SK-N-SH treated with all-trans-retinoic acid at 6 μM for 48 hours (cell line): ENCODE data around the gene ELMO1.

ENCODE experiments used
- ATAC-seq: fragments of 200-7000 bp; cut with Tn5 transposase; 3 replicates; pipeline ENCODE4 v1.9.1; 2020; ENCODE audit warnings: mild to moderate bottlenecking, moderate library complexity
- ARNTL ChIP-seq: fragments of 450-650 bp; formaldehyde crosslinking; IDR thresholded peaks from 2 replicates; pipeline ENCODE4 v1.5.0; 2020; ENCODE audit warnings: low read depth, mild to moderate bottlenecking, moderate library complexity, borderline replicate concordance
- BACH2 ChIP-seq: fragments of 250-450 bp; sonication (Bioruptor Pico); IDR thresholded peaks from 2 replicates; pipeline ENCODE4 v1.9.0; 2021; ENCODE audit warnings: mild to moderate bottlenecking, borderline replicate concordance
- CREB5 ChIP-seq: fragments of 250-450 bp; sonication (Bioruptor Pico); IDR thresholded peaks from 2 replicates; pipeline ENCODE4 v1.5.1; 2020; ENCODE audit warnings: low read depth, mild to moderate bottlenecking, moderate library complexity
- CSDC2 ChIP-seq: fragments of 250-450 bp; sonication (Bioruptor Pico); IDR thresholded peaks from 2 replicates; pipeline ENCODE4 v1.5.0; 2020; ENCODE audit warnings: mild to moderate bottlenecking, moderate library complexity
- ESRRG ChIP-seq: fragments of 250-450 bp; sonication (Bioruptor Pico); IDR thresholded peaks from 2 replicates; pipeline ENCODE4 v1.6.1; 2021; ENCODE audit warnings: mild to moderate bottlenecking
- GLIS3 ChIP-seq: fragments of 250-450 bp; sonication (Bioruptor Pico); IDR thresholded peaks from 2 replicates; pipeline ENCODE4 v1.5.0; 2020; ENCODE audit warnings: mild to moderate bottlenecking, moderate library complexity
- ISL1 ChIP-seq: fragments of 250-450 bp; sonication (Bioruptor Pico); IDR thresholded peaks from 2 replicates; pipeline ENCODE4 v2.1.2; 2022; ENCODE audit warnings: mild to moderate bottlenecking, moderate library complexity
- OSR1 ChIP-seq: fragments of 250-450 bp; sonication (Bioruptor Pico); IDR thresholded peaks from 2 replicates; pipeline ENCODE4 v1.8.0; 2022; ENCODE audit warnings: moderate library complexity, mild to moderate bottlenecking, inconsistent platforms
- PATZ1 ChIP-seq: fragments of 250-450 bp; sonication (Bioruptor Pico); IDR thresholded peaks from 2 replicates; pipeline ENCODE4 v1.8.0; 2020; ENCODE audit warnings: mild to moderate bottlenecking, moderate library complexity, borderline replicate concordance
- POU6F1 ChIP-seq: fragments of 250-450 bp; sonication (Bioruptor Pico); IDR thresholded peaks from 2 replicates; pipeline ENCODE4 v1.8.0; 2021; ENCODE audit warnings: low read depth, mild to moderate bottlenecking, moderate library complexity, borderline replicate concordance
- PPARA ChIP-seq: fragments of 250-450 bp; sonication (Bioruptor Pico); IDR thresholded peaks from 2 replicates; pipeline ENCODE4 v1.5.0; 2020; ENCODE audit warnings: mild to moderate bottlenecking, borderline replicate concordance
- RARB ChIP-seq: fragments of 250-450 bp; sonication (Bioruptor Pico); IDR thresholded peaks from 2 replicates; pipeline ENCODE4 v1.8.0; 2021; ENCODE audit warnings: mild to moderate bottlenecking, moderate library complexity
- SNAI2 ChIP-seq: fragments of 250-450 bp; sonication (Bioruptor Pico); IDR thresholded peaks from 2 replicates; pipeline ENCODE4 v1.5.0; 2020; ENCODE audit warnings: mild to moderate bottlenecking, moderate library complexity
- TCF4 ChIP-seq: fragments of 250-450 bp; sonication (Bioruptor Pico); IDR thresholded peaks from 2 replicates; pipeline ENCODE4 v1.8.0; 2021; ENCODE audit warnings: mild to moderate bottlenecking, moderate library complexity, borderline replicate concordance
- TOX ChIP-seq: fragments of 250-450 bp; sonication (Bioruptor Pico); IDR thresholded peaks from 2 replicates; pipeline ENCODE4 v1.8.0; 2021; ENCODE audit warnings: mild to moderate bottlenecking, moderate library complexity, borderline replicate concordance
- ZC3H10 ChIP-seq: fragments of 250-450 bp; sonication (Bioruptor Pico); IDR thresholded peaks from 2 replicates; pipeline ENCODE4 v1.5.1; 2021; ENCODE audit warnings: mild to moderate bottlenecking, moderate library complexity
- ZFP3 ChIP-seq: fragments of 250-450 bp; sonication (Bioruptor Pico); IDR thresholded peaks from 2 replicates; pipeline ENCODE4 v1.5.0; 2020; ENCODE audit warnings: mild to moderate bottlenecking, moderate library complexity
- ZFP30 ChIP-seq: fragments of 450-650 bp; formaldehyde crosslinking; IDR thresholded peaks from 2 replicates; pipeline ENCODE4 v1.5.0; 2022; ENCODE audit warnings: mild to moderate bottlenecking, moderate library complexity
- ZNF70 ChIP-seq: fragments of 450-650 bp; formaldehyde crosslinking; IDR thresholded peaks from 2 replicates; pipeline ENCODE4 v1.5.0; 2020; ENCODE audit warnings: mild to moderate bottlenecking, moderate library complexity
- TF ChIP-seq, protein P1 (sequence below): fragments of 250-450 bp; sonication (Bioruptor Pico); IDR thresholded peaks from 2 replicates; pipeline ENCODE4 v1.5.1; 2021; ENCODE audit warnings: mild to moderate bottlenecking, moderate library complexity
- TF ChIP-seq, protein P2 (sequence below): fragments of 250-450 bp; sonication (Bioruptor Pico); IDR thresholded peaks from 2 replicates; pipeline ENCODE4 v1.5.0; 2020; ENCODE audit warnings: mild to moderate bottlenecking, moderate library complexity

ELMO1 gene

DNA sequence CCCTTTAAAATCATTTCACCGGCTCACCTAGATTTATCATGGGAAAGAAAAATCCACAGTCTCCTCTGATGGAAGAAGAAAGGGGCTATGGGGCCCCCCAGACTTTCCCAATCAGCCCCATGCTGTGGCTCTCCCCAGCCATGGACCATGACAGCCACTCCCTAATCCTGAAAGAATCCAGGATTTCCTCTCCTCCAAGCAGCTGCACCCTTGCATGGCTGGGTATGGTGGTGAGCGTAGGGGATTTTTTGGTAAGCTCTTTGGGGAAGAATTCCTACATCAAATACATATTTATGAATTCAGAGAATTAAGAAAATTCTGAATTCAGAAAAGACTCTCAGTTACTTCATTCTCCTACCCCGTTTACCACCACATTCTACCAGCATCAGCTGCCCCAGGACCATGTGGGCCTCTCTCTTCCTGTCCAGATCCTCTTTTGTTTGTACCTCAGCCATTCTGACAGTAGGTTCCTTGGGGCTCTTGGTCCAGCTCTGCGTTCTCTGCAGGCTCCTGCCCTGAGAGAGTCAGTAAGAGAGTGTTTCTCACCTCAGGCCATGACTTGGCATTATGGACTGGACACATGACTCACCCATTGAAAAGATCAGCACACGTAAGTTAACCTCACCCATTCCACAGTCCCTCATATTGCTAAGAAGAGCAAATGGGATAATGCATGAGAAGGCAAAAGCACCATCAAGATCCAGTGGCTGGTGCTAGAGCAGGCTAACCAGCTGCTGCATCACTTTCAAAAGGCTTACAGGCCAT is 337.8 kb downstream of the ELMO1 start:
- ATAC-seq, result no peak
- TF ChIP-seq TOX (CRISPR knock-in tag) (no peak), ESRRG (no peak), BACH2 (CRISPR knock-in tag) (no peak), TCF4 (CRISPR knock-in tag) (no peak), CSDC2 (CRISPR knock-in tag) (no peak), SNAI2 (CRISPR knock-in tag) (no peak), ISL1 (no peak), CREB5 (CRISPR knock-in tag) (no peak), GLIS3 (CRISPR knock-in tag) (no peak), ZFP30 (CRISPR knock-in tag) (no peak), ZFP3 (CRISPR knock-in tag) (no peak), PPARA (CRISPR knock-in tag) (no peak), RARB (CRISPR knock-in tag) (no peak)
- TF ChIP-seq, protein P1, sequence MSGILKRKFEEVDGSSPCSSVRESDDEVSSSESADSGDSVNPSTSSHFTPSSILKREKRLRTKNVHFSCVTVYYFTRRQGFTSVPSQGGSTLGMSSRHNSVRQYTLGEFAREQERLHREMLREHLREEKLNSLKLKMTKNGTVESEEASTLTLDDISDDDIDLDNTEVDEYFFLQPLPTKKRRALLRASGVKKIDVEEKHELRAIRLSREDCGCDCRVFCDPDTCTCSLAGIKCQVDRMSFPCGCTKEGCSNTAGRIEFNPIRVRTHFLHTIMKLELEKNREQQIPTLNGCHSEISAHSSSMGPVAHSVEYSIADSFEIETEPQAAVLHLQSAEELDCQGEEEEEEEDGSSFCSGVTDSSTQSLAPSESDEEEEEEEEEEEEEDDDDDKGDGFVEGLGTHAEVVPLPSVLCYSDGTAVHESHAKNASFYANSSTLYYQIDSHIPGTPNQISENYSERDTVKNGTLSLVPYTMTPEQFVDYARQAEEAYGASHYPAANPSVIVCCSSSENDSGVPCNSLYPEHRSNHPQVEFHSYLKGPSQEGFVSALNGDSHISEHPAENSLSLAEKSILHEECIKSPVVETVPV (CRISPR knock-in tag), result no peak

DNA sequence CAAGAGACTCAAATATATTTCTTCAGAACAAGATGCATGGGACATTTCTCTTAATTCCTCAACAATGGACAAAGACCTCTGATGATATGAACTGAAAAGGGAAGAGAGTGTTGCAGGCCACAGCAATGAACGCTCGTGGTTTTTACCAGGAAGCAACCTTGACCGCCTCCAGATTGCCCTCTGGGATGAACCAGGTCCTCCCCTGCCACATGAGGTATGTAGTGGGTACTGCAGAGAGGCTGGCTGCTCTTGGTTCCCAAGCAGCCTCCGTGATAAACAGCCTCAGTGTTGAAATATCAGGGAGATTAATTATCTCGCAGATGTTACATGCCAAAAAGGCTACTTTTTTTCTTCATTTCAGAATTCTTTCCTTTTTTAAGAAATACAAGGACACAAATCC is 338.8 kb downstream of the ELMO1 start:
- no peak for ATAC-seq
- no peak for TF ChIP-seq TCF4 (CRISPR knock-in tag)
- TF ChIP-seq RARB (CRISPR knock-in tag), result no peak
- no peak for TF ChIP-seq ZC3H10 (CRISPR knock-in tag)
- TF ChIP-seq, protein P1 (CRISPR knock-in tag), result no peak
- no peak for TF ChIP-seq ZFP3 (CRISPR knock-in tag)
- no peak for TF ChIP-seq BACH2 (CRISPR knock-in tag)
- no peak for TF ChIP-seq CSDC2 (CRISPR knock-in tag)
- TF ChIP-seq ZFP30 (CRISPR knock-in tag), result no peak
- no peak for TF ChIP-seq GLIS3 (CRISPR knock-in tag)
- TF ChIP-seq OSR1 (CRISPR knock-in tag), result no peak
- no peak for TF ChIP-seq TOX (CRISPR knock-in tag)
- TF ChIP-seq POU6F1 (CRISPR knock-in tag), result no peak

DNA sequence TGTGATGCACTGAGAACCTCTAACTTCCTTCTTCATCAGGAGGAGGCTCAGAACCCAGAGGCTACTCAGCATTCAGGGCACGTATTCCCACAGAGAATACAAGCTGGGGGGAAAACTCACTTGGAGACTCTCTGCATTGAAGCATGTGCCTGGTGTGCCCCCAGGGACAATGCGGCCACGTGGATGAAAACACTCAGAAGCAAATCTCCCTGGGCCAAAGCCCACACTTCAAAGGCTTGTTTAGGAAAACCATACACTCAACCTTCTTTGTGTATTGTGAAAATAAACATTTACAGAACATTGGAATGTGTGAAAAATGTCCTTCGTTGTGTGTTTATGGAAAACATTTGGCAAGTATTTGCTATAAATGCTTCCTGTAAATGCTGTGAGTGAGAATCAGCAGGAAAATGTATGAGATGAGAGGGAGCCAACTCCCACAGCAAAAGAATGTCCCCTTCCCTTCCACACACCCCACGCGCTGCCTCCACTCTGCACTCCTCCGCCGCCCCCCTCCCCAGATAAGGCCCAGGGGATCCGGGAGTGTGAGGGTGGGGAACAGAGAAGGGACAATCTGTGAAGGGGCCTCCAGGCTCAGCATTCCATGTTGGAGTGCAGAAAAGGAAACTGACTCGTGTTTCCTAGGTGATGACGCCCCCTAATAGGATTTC is 339.5 kb downstream of the ELMO1 start:
- TF ChIP-seq, protein P1 (CRISPR knock-in tag), result no peak
- TF ChIP-seq PPARA (CRISPR knock-in tag) (no peak), RARB (CRISPR knock-in tag) (no peak), ZNF70 (CRISPR knock-in tag) (no peak), GLIS3 (CRISPR knock-in tag) (no peak), ARNTL (no peak), ZC3H10 (CRISPR knock-in tag) (no peak), BACH2 (CRISPR knock-in tag) (no peak), PATZ1 (CRISPR knock-in tag) (no peak), TOX (CRISPR knock-in tag) (no peak), ZFP3 (CRISPR knock-in tag) (no peak), ZFP30 (CRISPR knock-in tag) (no peak)
- TF ChIP-seq, protein P2, sequence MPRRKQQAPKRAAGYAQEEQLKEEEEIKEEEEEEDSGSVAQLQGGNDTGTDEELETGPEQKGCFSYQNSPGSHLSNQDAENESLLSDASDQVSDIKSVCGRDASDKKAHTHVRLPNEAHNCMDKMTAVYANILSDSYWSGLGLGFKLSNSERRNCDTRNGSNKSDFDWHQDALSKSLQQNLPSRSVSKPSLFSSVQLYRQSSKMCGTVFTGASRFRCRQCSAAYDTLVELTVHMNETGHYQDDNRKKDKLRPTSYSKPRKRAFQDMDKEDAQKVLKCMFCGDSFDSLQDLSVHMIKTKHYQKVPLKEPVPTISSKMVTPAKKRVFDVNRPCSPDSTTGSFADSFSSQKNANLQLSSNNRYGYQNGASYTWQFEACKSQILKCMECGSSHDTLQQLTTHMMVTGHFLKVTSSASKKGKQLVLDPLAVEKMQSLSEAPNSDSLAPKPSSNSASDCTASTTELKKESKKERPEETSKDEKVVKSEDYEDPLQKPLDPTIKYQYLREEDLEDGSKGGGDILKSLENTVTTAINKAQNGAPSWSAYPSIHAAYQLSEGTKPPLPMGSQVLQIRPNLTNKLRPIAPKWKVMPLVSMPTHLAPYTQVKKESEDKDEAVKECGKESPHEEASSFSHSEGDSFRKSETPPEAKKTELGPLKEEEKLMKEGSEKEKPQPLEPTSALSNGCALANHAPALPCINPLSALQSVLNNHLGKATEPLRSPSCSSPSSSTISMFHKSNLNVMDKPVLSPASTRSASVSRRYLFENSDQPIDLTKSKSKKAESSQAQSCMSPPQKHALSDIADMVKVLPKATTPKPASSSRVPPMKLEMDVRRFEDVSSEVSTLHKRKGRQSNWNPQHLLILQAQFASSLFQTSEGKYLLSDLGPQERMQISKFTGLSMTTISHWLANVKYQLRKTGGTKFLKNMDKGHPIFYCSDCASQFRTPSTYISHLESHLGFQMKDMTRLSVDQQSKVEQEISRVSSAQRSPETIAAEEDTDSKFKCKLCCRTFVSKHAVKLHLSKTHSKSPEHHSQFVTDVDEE (CRISPR knock-in tag), result no peak
- TF ChIP-seq, all 23 proteins: peak for 0
- ATAC-seq, result no peak
